Activated gamma-delta T cell treated with anti-CD3 and anti-CD28 coated beads, Interleukin-2, amount 50 U/mL, for 16 hours (primary cell): ENCODE measurements around the gene SPCS2.

Source experiments
- DNase-seq: peaks from one replicate; pipeline ENCODE4 v3.0.0-alpha.2; 2020; ENCODE audit warnings: low read depth

The SPCS2 gene

GRCh38 chr11:74948898-74949752 is at the start of gene SPCS2, which contains the start of gene XRRA1:
Gene SPCS2, plus strand, starts transcription at chr11:74949266. Its CDS starts 20 bp downstream, at chr11:74949286.
Gene XRRA1, minus strand, starts transcription at chr11:74949091. Its CDS starts 8,213 bp downstream, at chr11:74940878.
- DNase-seq: peak; percentile 97

GRCh38 chr11:74902342-74902741 is 46.7 kb upstream of the SPCS2 start:
- DNase-seq: no peak

GRCh38 chr11:74905326-74905725 is 43.7 kb upstream of the SPCS2 start:
- no peak for DNase-seq

- DNase-seq: no peak
Measured at GRCh38 chr11:74909385-74909784, 39.7 kb upstream of the SPCS2 start.

- no peak for DNase-seq
Measured at GRCh38 chr11:74909812-74910211, 39.3 kb upstream of the SPCS2 start.

- no peak for DNase-seq
Measured at GRCh38 chr11:74923125-74923524, 25.9 kb upstream of the SPCS2 start.

- no peak for DNase-seq
Measured at GRCh38 chr11:74925281-74925680, 23.8 kb upstream of the SPCS2 start.

- no peak for DNase-seq
Measured at GRCh38 chr11:74926304-74927030, 22.6 kb upstream of the SPCS2 start.

GRCh38 chr11:74927496-74927895 is 21.6 kb upstream of the SPCS2 start:
- no peak for DNase-seq

GRCh38 chr11:74929431-74930363 is 19.4 kb upstream of the SPCS2 start:
- peak; percentile 45 for DNase-seq

GRCh38 chr11:74932169-74932568 is 16.9 kb upstream of the SPCS2 start:
- DNase-seq: no peak

GRCh38 chr11:74932797-74933196 is 16.3 kb upstream of the SPCS2 start:
- DNase-seq: no peak

GRCh38 chr11:74933765-74934164 is 15.3 kb upstream of the SPCS2 start:
- DNase-seq: no peak

- DNase-seq: no peak
Measured at GRCh38 chr11:74935285-74935684, 13.8 kb upstream of the SPCS2 start.

GRCh38 chr11:74936087-74936486 is 13.0 kb upstream of the SPCS2 start:
- DNase-seq: no peak

GRCh38 chr11:74936976-74937375 is 12.1 kb upstream of the SPCS2 start:
- DNase-seq: no peak

GRCh38 chr11:74937696-74938475 is 11.2 kb upstream of the SPCS2 start:
- DNase-seq: no peak

- DNase-seq: no peak
Measured at GRCh38 chr11:74941492-74941891, 7.6 kb upstream of the SPCS2 start.

- DNase-seq: no peak
Measured at GRCh38 chr11:74942073-74942759, 6.8 kb upstream of the SPCS2 start.

GRCh38 chr11:74948546-74948897 is 544 bp upstream of the SPCS2 start:
- no peak for DNase-seq

- DNase-seq: no peak
Measured at GRCh38 chr11:74949753-74950137, 679 bp downstream of the SPCS2 start.
